ENCODE results near the gene DNMT1. TPM values are rescaled to one million over a fixed set of nuclear protein-coding genes. Genes with fewer than 3 reads are reported as not detected.

The DNMT1 gene
- total RNA-seq, 1 experiment from 2014 or later = 210 TPM

GRCh38 chr19:10205636-10206035 is 10.9 kb upstream of the DNMT1 start:
- ChIA-PET CTCF (interaction anchor here (0.6 to 1.7 kb wide), 5 partner anchors 22 to 198 kb away, joined by 3 to 11 read pairs (median 4); partner anchors contain the start of gene CDC37), POLR2A (interaction anchor here (0.7 kb wide), 1 partner anchor 16 kb away, joined by 3 read pairs; no protein-coding TSS in a partner anchor)
- Mint-ChIP-seq H3K4me3 (no peak overlapping the region), H3K27me3 (ENCODE audit: low read depth) (peaks cover 4% of the 10 kb centered on the region), H3K36me3 (no peaks in the 10 kb centered on the region; the same call in 1 of the 2 replicates), H3K4me1 (peaks cover 15% of the 10 kb centered on the region), H3K9me3 (peaks cover 16% of the 10 kb centered on the region), H3K27ac (no peak overlapping the region)
- no peak for ATAC-seq
- TF ChIP-seq FOXP1 (CRISPR knock-in tag; IDR thresholded peaks at IDR 0.05; ENCODE audit: borderline replicate concordance) (no peak), JAZF1 (CRISPR knock-in tag; IDR thresholded peaks at IDR 0.05) (no peak), GTF2I (CRISPR knock-in tag; conservative IDR thresholded peaks at IDR 0.05) (no peak), MLX (CRISPR knock-in tag; IDR thresholded peaks at IDR 0.05) (no peak), ZNF512 (CRISPR knock-in tag; IDR thresholded peaks at IDR 0.05; ENCODE audit: borderline replicate concordance) (no peak), ESRRA (CRISPR knock-in tag; IDR thresholded peaks at IDR 0.05; ENCODE audit: borderline replicate concordance) (no peak), ZNF423 (CRISPR knock-in tag; IDR thresholded peaks at IDR 0.05) (no peak), E2F5 (CRISPR knock-in tag; IDR thresholded peaks at IDR 0.05) (no peak)
- no peak for DNase-seq (ENCODE audit: low spot score)

- no peaks in the 10 kb centered on the region; the same call in 1 of the 2 replicates for H3K36me3 Mint-ChIP-seq
- H3K27ac Mint-ChIP-seq = peak overlapping the region; percentile 80
- DNase-seq (ENCODE audit: low spot score) (no peak), ATAC-seq (no peak)
- peaks cover 15% of the 10 kb centered on the region for H3K4me1 Mint-ChIP-seq
- POLR2A ChIA-PET = no interaction called here
- TF ChIP-seq SMAD3 (CRISPR knock-in tag; IDR thresholded peaks at IDR 0.05; ENCODE audit: borderline replicate concordance) (no peak), ETV6 (CRISPR knock-in tag; IDR thresholded peaks at IDR 0.05) (no peak), ZMAT4 (CRISPR knock-in tag; IDR thresholded peaks at IDR 0.05) (no peak), ATF1 (CRISPR knock-in tag; IDR thresholded peaks at IDR 0.05) (no peak), NFYB (CRISPR knock-in tag; conservative IDR thresholded peaks at IDR 0.05; ENCODE audit: low read depth) (no peak), EMX1 (CRISPR knock-in tag; IDR thresholded peaks at IDR 0.05) (no peak)
- peaks cover 4% of the 10 kb centered on the region for H3K27me3 Mint-ChIP-seq (ENCODE audit: low read depth)
- peaks cover 16% of the 10 kb centered on the region for H3K9me3 Mint-ChIP-seq
- CTCF ChIA-PET = interaction anchor here (1.5 kb wide), 1 partner anchor 16 kb away, joined by 3 read pairs; no protein-coding TSS in a partner anchor
- no peak overlapping the region for H3K4me3 Mint-ChIP-seq
Observed at GRCh38 chr19:10203686-10204085, 8.9 kb upstream of the DNMT1 start.

GRCh38 chr19:10201176-10201575 is 6.4 kb upstream of the DNMT1 start:
- DNase-seq (ENCODE audit: low spot score) (no peak), ATAC-seq (no peak)
- H3K27me3 Mint-ChIP-seq (ENCODE audit: low read depth) = peaks cover 4% of the 10 kb centered on the region; the same call in 1 of the 2 replicates
- H3K27ac Mint-ChIP-seq = no peak overlapping the region
- ChIA-PET CTCF (interaction anchor here (0.7 to 1.3 kb wide), 2 partner anchors 39 to 49 kb away, joined by 3 to 4 read pairs; no protein-coding TSS in a partner anchor), POLR2A (interaction anchor here (0.6 kb wide), 1 partner anchor 1645 kb away, joined by 3 read pairs; no protein-coding TSS in a partner anchor)
- H3K9me3 Mint-ChIP-seq = peaks cover 6% of the 10 kb centered on the region
- H3K4me1 Mint-ChIP-seq = peaks cover 15% of the 10 kb centered on the region
- H3K36me3 Mint-ChIP-seq = no peaks in the 10 kb centered on the region
- H3K4me3 Mint-ChIP-seq = no peak overlapping the region
- no peak for TF ChIP-seq ETV6 (CRISPR knock-in tag; IDR thresholded peaks at IDR 0.05)
- no peak for TF ChIP-seq TEAD4 (CRISPR knock-in tag; IDR thresholded peaks at IDR 0.05)
- TF ChIP-seq STAT6 (CRISPR knock-in tag; conservative IDR thresholded peaks at IDR 0.05; ENCODE audit: low read depth) = no peak
- TF ChIP-seq IRF1 (CRISPR knock-in tag; IDR thresholded peaks at IDR 0.05) = no peak
- no peak for TF ChIP-seq E2F5 (CRISPR knock-in tag; IDR thresholded peaks at IDR 0.05)
- TF ChIP-seq ZSCAN18 (CRISPR knock-in tag; IDR thresholded peaks at IDR 0.05) = no peak
- TF ChIP-seq OVOL2 (CRISPR knock-in tag; IDR thresholded peaks at IDR 0.05; ENCODE audit: borderline replicate concordance) = no peak
- no peak for TF ChIP-seq JUN (CRISPR knock-in tag; IDR thresholded peaks at IDR 0.05)

Measured in WTC11 (cell line).